HK-2 (cell line): ENCODE results near the gene RNMT.
"Not testable (repeated sequence)": the region's sequence is repeated elsewhere in the genome, so short reads cannot be mapped to it uniquely, and the experiment has no call there.

Source experiments
- DNase-seq: peaks from one replicate; pipeline ENCODE4 v3.0.0-alpha.2; 2018; ENCODE audit not compliant: unreplicated experiment

The RNMT gene

DNA sequence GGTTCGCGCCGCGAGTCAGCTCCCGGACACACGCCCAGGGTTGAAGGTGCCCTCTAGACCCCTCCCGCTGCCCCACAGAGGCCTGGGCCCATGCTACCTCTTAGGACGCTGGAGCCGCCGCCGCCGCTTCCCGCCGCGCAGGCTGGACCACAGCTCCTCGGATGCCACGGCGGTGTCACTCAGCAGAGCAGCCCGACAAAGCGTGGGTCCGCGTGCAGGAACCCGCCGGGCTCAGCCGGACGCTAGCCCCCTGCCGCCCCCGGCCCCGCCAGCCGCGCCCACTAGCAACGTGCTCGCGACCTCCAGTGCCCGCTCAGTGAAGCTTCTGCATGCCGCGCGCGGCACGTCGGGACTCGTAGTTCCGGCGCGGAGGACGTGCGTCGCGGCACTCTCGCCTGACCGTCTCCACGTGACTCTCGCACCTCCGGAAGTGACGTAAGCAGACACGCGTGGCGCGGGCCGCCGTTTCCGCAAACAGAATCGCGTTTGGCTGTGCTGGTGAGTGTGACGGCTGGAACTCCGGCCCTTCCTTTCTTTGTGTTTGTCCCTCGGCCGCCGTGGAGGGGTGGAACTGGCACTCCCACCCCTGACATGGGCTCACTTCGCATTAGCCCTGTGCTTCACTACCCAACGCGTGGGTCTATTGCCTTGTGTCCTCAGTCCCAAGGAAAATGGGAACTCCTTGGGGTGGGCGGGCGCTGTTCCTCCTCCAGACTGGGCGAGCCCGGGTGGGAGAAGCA lies at the start of gene RNMT, which contains the start of gene FAM210A:
TSS of gene RNMT (plus strand) at position 442 of the 740 bp plus-strand sequence. CDS start 4,845 bp downstream, outside the sequence.
TSS of gene FAM210A (minus strand) at position 327 of the 740 bp plus-strand sequence. CDS start 44,481 bp downstream, outside the sequence.
- peak; percentile 91 for DNase-seq

DNA sequence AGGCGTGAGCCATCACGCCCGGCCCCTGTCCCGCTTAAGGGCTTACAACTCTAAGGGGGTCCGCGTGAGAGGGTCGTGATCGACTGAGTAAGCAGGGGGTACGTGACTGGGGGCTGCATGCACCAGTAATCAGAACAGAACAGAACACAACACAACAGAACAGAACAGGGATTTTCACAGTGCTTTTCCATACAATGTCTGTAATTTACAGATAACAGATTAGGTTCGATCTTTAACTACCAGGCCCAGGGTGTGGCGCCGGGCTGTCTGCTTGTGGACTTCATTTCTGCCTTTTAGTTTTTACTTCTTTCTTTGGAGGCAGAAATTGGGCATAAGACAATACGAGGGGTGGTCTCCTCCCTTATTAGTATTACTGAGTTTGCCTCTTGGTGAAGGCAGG lies 49.1 kb upstream of the RNMT start:
- not testable (repeated sequence) for DNase-seq

DNA sequence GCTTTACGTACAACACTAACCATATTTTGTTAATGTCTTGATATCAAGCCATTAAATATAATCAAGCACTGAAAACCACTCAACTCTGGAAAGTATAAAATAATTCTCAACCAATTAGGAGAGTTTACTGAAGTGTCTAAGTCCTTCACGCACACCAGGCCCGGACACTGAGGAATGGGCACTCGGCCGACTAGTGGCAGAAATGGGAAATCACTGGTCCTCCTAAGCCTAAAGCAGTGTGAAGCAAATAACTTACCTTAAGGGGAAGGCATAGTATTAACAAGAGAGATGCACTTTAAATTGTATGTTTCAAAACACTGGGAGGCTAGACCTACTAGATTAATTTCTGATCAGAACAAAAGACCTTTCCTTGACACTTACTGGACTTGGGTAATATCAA lies 45.9 kb upstream of the RNMT start:
- DNase-seq: no peak

DNA sequence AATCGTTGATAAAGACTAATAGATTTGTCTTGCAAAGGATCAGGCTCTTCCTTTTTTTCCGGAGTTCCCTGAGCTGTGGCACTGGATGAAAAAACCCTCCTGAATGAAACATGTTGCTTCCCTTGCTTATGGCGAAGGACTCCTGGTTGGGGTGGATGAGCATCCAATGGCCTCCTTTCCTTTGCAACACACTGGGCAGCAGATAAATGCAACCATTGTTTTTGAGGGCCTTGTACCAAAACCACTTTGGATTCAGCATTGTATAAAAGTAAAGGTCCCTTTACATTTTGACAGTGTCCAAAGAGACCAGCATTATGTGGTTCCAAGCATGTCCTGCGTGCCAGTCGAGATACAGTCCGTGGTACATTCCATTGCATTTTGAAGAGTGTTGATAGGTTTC lies 44.8 kb upstream of the RNMT start:
- DNase-seq: no peak

DNA sequence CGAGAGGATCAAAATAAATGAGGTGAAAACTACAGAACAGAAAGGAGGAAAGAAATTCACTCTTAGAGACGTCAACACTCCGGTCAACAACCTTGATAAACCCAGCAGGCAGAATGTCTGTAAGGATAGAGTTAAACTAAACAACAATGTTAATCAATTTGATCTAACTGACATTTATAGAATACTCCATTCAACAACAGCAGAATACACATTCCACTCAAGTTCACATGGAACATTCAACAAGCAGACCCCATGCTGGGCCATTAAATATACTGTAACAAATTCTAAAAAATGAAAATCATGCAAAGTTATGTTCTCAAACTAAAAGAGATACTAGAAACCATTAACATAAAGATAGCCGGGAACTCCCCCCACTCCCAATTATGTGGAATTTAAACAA lies 41.9 kb upstream of the RNMT start:
- no peak for DNase-seq

DNA sequence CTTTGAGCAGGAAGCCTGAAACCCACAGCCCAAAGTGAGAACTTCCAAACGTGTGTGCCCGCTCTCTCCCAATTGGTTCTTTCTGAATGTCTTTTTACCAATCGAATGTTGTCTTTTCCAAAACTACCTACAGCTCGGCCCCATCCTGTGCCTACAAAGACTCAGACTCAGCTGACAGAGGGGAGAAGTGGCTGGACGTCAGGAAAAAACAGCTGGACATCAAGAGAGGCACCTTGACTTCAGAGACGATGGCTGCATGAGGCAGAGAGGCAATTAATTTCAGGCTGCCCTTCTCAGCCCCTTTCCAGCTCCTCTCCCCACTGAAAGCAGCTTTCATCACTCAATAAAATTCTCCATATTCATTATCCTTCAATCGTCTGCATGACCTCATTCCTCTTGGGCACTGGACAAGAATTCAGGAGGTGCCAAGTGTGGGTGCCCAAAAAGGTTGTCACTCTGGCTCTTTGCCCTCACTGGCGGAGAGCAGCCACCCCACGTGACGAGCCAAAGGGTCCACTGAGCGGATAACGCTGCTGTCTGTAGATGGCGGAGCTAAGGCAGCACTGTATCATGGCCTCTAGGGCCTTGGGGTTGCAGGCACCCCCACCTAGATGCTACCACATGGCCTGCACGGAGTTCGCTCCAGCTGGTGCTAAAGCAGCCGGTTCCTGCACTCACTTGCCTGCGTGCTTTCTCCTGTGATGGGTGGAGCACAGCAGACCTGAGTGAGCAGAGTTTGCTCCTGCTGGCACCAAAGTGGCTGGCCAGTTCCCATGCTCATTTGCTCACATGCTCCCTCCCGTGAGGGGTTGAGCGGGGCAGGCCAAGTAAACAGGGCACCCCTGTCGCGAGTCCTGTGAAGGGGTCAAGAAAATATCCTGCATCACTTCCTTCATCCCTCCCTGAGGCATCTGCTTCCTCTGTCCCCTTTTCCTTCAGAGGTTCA lies 38.0 kb upstream of the RNMT start:
- DNase-seq: no peak

DNA sequence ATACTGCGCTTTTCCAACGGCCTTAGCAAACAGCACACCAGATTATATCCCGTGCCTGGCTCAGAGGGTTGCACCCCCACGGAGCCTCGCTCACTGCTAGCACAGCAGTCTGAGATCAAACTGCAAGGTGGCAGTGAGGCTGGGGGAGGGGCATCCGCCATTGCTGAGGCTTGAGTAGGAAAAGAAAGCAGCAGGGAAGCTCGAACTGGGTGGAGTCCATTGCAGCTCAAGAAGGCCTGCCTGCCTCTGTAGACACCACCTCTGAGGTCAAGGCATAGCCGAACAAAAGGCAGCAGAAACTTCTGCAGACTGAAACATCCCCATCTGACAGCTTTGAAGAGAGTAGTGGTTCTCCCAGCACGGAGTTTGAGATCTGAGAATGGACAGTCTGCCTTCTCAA lies 36.4 kb upstream of the RNMT start:
- not testable (repeated sequence) for DNase-seq

DNA sequence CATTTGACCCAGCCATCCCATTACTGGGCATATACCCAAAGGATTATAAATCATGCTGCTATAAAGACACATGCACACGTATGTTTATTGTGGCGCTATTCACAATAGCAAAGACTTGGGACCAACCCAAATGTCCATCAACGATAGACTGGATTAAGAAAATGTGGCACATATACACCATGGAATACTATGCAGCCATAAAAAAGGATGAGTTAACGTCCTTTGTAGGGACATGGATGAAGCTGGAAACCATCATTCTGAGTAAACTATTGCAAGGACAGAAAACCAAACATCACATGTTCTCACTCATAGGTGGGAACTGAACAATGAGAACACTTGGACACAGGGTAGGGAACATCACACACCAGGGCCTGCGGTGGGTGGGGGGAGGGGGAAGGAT lies 31.1 kb upstream of the RNMT start:
- DNase-seq: not testable (repeated sequence)

DNA sequence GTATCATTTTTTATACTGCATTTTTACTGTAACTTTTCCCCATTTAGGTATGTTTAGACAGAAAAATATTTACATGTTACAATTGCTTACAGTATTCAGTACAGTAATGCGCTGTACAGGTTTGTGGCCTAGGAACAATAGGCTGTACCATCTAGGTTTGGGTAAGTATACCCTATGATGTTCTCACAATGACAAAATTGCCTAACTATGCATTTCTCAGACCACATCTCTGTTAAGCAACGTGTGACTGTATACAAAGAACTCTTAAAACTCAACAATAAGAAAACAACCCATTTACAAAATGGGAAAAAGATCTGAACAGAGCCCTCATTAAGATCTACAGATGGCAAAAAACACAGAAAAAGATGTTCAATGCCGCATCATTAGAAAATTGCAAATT lies 29.5 kb upstream of the RNMT start:
- DNase-seq: no peak

DNA sequence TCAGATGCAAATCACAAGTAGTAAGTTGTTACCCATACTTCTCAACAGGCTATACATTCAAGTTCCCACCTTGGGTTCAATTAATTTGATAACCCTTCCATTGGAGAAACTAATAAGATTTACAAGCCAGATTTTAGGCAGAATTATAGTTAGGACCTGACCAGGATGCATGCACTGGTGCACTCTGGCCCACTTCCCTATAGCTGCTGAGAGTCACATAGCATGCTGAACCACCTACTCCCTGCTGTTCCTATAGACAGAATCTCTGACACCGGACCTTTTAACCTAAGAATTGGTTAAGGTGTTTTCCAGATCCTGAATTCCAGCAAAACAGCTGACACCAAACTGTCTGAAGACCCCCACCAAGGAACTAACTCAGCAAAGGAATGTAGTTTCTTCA lies 26.3 kb upstream of the RNMT start:
- DNase-seq: no peak

DNA sequence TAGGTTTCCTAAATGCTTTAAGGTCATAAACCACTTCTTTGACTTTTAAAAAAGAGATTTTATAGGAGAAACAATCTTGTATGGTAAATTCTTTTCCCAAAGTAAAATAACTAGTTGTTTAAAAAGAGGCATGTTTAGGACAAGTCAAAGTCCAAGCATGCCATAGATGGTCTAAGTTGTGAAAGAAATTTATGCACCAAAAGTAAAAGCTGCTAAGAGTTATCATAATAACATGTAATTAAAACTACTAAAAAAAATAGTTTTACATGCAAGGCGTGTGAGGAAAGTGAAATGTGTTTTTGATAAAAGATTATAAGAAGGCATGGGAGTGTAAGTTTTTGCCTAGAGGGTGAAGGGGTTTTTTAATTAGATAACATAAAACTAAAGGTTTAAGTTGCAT lies 22.6 kb upstream of the RNMT start:
- DNase-seq: no peak

DNA sequence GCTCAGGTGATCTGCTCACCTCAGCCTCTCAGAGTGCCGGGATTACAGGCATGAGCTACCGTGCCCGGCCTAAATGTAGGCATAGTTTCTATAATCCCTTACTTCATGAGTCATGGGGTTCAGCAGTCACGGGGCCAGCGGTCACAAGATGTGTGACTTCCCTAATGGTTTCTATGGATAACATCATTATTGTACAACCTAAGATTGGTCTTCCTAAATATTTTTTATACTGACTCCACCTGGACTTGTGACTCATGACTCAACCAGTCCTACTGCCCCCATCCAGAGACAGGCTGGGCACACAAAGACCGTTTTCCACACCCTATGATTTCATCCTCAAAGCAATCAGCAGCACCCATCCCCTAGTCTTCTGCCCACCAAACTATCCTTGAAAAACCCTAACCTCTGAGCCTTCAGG lies 16.1 kb upstream of the RNMT start:
- peak; percentile 33 for DNase-seq

DNA sequence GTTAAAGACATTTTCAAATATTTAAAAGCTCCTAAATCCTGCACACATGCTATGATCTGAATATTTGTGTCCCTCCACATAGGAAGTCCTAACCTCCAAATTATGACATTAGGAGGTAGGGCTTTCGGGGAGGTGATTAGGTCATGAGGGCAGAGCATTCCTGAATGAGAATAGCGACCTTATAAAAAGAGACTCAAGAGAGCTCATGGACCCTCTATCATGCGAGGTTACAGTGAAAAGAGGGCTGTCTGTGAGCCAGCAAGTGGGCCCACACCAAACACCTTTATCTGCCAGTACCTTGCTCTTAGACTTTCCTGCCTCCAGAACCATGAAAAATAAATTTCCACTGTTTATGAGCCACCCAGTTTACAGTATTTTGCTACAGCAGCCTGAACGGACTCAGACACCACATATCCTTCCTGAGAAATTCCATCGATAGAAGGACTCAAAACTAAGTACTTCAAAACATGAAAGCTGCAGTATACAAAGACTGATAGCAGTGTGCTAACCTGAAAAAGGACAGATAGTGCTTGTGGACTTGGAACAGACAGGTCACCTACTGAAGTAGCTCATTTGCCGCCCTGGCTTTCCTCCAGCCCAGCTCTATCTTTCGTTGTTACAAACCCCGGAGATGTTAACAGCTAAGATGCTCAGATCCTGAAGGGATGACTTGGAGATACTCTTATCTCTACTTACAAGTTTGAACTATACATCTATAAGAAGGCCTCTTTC lies 13.9 kb upstream of the RNMT start:
- no peak for DNase-seq

DNA sequence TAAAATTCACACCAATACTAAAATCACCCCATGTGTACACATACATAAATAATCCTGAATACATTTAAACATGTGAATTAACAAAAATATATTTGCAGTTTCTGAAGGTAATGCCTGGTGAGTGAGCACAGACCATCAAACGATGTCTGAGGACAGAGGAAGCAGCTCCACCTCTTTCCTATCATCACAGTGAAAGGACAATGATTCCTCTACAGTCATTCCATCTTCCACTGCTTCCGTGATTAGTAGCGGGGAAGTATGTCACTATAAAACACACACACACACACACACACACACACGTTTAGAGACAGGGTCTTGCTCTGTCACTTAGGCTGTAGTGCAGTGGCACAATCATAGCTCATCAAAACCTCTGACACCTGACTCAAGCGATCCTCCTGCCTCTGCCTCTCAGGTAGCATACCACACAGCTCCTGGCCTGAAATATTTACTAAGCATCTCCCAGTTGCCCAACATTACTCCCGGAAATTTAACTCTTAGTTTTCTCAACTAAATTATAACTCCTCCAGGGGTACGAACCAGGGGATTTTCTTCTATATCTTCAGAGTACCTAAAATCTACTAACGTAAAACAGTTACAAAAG lies 12.9 kb upstream of the RNMT start:
- no peak for DNase-seq

DNA sequence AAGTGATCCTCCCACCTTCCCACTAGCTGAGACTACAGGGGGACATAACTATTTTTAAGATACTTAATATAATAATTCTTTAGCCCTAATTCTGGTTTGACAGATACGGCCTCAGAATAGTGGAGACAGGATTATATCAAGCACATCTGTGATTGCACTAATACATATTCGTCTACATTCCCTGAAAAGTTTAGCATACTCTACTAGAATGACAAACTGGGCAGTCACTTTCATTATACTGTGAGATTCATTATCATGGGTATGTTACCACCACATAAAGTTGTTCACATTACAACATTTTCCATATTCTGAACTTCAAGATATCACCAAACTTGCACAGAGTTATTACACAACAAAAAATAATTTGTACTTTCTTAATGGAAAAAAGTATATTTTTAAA lies 11.1 kb upstream of the RNMT start:
- DNase-seq: no peak

DNA sequence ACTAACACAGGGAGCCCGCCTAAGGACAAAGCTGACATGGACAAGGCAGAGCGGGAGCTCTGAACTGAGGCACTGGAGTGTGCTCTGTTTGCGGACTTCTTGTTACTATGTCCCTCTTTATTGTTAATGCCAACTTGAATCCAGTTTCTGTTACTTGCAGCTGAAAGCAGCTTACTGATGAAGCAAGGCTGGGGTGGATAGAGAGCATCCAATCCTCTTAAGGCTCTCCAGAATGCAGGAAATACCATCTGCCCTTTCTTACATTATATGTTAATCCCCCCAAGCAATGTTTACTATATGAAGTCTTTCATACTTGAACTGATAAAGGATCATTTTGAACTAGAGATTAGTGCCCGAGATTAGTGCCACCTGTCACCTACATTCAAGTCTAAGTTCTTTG lies 9.6 kb upstream of the RNMT start:
- DNase-seq: no peak

DNA sequence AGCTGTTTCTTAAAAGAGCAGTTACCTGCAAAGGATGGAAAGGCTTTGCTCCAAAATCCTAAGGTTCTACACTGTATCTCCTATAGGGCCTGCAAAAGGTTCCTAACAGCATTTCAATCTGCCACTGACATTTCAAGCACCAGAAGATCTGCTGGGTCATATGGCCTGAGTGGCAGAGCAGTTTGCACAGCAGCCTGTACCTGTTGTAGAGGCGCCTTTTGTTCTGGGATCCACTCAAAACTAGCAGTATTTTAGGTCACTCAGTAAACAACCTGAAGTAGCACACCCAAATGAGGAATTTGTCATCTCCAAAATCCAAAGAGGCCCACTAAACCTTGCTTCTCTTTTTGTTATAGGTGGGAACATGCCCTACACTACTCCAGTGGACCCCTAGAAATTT lies 6.3 kb upstream of the RNMT start:
- DNase-seq: no peak

DNA sequence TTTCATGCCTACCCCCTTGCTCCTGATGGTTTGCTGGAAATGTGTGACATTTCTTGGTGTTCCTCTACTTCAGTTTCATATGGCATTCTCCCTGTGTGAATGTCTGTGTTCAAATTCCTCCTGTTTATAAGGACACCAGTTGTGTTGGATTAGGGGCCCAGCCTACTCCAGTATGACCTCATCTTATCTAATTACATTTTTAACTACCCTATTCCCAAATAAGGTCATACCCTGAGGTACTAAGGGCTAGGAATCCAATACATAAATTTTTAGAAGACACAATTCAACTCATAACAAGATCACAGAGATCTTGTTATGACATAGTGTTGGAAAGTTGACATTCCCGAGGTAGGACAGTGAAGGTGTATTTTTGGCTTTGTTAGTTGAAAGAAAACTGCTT lies 5.6 kb upstream of the RNMT start:
- DNase-seq: no peak

DNA sequence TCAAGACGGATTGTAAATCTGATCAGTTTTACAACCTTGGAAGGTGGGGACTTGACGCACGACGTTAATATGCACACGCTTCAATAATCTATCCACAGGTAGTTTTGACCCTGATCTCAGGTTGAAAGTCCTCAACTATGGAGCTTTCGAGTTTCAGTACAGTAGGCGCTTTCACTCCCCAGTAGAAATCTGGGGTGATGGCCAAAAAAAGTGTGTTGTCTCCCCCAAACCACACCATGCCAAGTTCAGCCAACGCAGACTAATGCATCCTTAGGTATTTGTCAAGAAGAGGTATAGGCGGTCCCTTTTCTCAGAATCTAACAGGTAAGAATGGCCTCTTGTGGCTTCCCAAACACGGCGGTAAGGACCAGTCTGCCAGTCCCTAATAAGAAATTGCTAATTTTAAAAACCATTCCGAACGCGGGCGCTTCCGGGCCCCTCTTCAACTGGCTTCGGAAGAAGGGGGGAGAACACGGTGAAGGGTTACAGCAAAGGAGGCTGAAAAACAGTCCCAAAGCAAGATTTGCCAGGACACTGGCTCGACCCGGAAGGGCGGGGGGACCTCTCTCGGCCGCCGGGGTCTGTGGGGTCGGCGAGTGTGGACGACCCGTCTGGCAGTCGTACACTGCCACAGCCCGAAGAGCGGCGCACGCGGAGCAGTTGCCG lies 774 bp upstream of the RNMT start:
- no peak for DNase-seq

DNA sequence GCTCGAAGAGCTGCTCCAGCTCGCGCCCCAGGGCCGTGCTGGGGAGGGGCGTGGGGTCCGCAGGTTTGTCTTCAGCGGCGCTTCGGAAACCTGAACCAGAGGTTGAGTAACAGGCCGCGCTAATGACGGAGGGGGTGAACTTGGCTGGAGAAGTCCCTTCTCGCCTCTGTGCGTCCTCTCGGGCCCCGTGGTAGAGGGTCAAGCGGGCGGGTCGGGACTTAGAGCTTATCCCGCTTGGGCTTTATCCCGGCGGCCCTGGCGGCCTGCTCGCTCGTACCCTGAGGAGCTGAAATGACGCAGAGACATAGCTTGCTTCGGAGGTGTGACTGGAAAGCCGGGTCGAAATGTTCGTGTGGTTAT lies 479 bp downstream of the RNMT start:
- peak; percentile 43 for DNase-seq

DNA sequence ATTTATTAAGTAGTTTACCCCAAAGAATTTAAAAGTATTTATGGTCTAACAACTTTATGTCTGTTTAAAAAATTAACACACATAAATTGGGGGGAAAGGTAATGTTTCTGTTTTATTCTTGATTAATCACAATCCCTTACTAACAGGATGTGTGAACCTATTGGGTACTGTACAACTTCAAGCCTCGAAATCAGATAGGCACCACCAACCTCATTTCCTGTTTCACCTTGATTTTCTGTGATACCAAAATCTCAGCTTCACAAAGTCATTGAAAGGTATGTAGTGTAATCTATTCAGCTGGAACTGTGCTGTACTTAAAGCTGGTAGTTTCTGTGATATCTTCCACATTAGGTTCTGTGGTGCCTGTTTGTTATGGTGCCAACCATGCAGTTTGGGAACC lies 4.0 kb downstream of the RNMT start:
- DNase-seq: no peak
